HCT116 (cell line): ENCODE results near the gene CDKN2A. TPM values are rescaled to one million over a fixed set of nuclear protein-coding genes. Genes with fewer than 3 reads are reported as not detected.

Source experiments
- ATAC-seq: fragments of 200-7000 bp; cut with Tn5 transposase; 2 replicates; pipeline ENCODE4 v1.9.1; 2020; ENCODE audit warnings: mild to moderate bottlenecking, moderate library complexity
- BruUV-seq: library from RNA; stranded (reverse); fragments of 400-500 nt; replicated peaks from 2 replicates; lab custom pipeline; 2021; lab: Mats Ljungman, UMichigan
- CTCF ChIA-PET: fragments of 300-600 bp; sonication (Branson Sonifier 250); formaldehyde crosslinking; loops from one replicate; lab custom pipeline; 2021; ENCODE audit warnings: antibody characterized with exemption; lab: Charles Lee
- POLR2A ChIA-PET: fragments of 300-600, 350-600 bp; sonication (Branson Sonifier 250); formaldehyde crosslinking; loops from one replicate; lab custom pipeline; 2021; ENCODE audit warnings: antibody characterized with exemption; lab: Charles Lee
- RAD21 ChIA-PET, 2 experiments: fragments of 300-600 bp; sonication (Branson Sonifier 250); formaldehyde crosslinking; loops; one replicate each; lab custom pipeline; 2023; ENCODE audit warnings: low total read pairs in 2 of 2; ENCODE audit not compliant: uncharacterized antibody in 2 of 2, unreplicated experiment in 2 of 2, low non-redundant PET in 1 of 2; lab: Charles Lee
- DNase-seq: peaks from one replicate; pipeline ENCODE4 v3.0.0-alpha.2; 2010; ENCODE audit warnings: low read depth, low spot score
- H2AFZ ChIP-seq: fragments of 200-600 bp; shearing (Covaris generic), sonication (generic); 2 replicates; pipeline ENCODE4 v1.6.1; 2017; ENCODE audit warnings: low read depth, mixed run types, mixed read lengths, antibody characterized with exemption, low read length; ENCODE audit not compliant: poor library complexity, severe bottlenecking
- H3K27ac ChIP-seq: 2 replicates; pipeline ENCODE4 v1.5.1; 2012; ENCODE audit warnings: low read depth, low read length
- H3K27me3 ChIP-seq: fragments of 200-600 bp; sonication (generic); 2 replicates; pipeline ENCODE4 v1.6.1; 2016; ENCODE audit warnings: mixed run types, low read length, mixed read lengths; ENCODE audit not compliant: insufficient read depth
- H3K36me3 ChIP-seq, 2 experiments: fragments of 200-500 bp in 1 of 2; fragments of 200-600 bp in 1 of 2; sonication (Bioruptor generic) in 1 of 2; sonication (generic) in 1 of 2; 2 replicates each; pipeline versions ENCODE4 v1.5.1 to v1.6.1; 2014 to 2016; ENCODE audit warnings: low read length in 2 of 2, inconsistent platforms in 1 of 2, mixed read lengths in 1 of 2, mixed run types in 1 of 2; ENCODE audit not compliant: insufficient read depth in 2 of 2, control insufficient read depth in 1 of 2
- H3K4me1 ChIP-seq, 2 experiments: fragments of 200-600 bp in 1 of 2; sonication (generic) in 1 of 2; 2 replicates each; pipeline versions ENCODE4 v1.5.1 to v1.6.1; 2012 to 2017; ENCODE audit warnings: low read length in 2 of 2, inconsistent platforms in 1 of 2, mild to moderate bottlenecking in 1 of 2, mixed read lengths in 1 of 2, mixed run types in 1 of 2, moderate library complexity in 1 of 2; ENCODE audit not compliant: insufficient read depth in 2 of 2, control insufficient read depth in 1 of 2
- H3K4me2 ChIP-seq: fragments of 200-600 bp; sonication (generic); 2 replicates; pipeline ENCODE4 v1.6.1; 2017; ENCODE audit warnings: mixed run types, low read length, mixed read lengths
- H3K4me3 ChIP-seq, 2 experiments: fragments of 200-600 bp in 1 of 2; sonication (generic) in 1 of 2; replicated peaks in 1 of 2; 2 replicates each; pipeline ENCODE4 v1.5.1; 2011 to 2016; ENCODE audit warnings: low read length in 2 of 2, control low read depth in 1 of 2, low read depth in 1 of 2, mild to moderate bottlenecking in 1 of 2, mixed read lengths in 1 of 2, mixed run types in 1 of 2
- H3K79me2 ChIP-seq: fragments of 200-600 bp; sonication (generic); 2 replicates; pipeline ENCODE4 v1.6.1; 2017; ENCODE audit warnings: mild to moderate bottlenecking, mixed run types, low read length, moderate library complexity, mixed read lengths; ENCODE audit not compliant: insufficient read depth
- H3K9ac ChIP-seq: fragments of 200-600 bp; sonication (generic); 2 replicates; pipeline ENCODE4 v1.6.1; 2016; ENCODE audit warnings: low read length, mixed read lengths
- H3K9me2 ChIP-seq: fragments of 200-600 bp; sonication (generic), shearing (Covaris generic); 2 replicates; pipeline ENCODE4 v1.6.1; 2017; ENCODE audit warnings: mixed run types, mild to moderate bottlenecking, moderate library complexity; ENCODE audit not compliant: insufficient read depth
- H3K9me3 ChIP-seq, 2 experiments: fragments of 200-500 bp in 1 of 2; fragments of 200-600 bp in 1 of 2; sonication (Bioruptor generic) in 1 of 2; sonication (generic) in 1 of 2; 2 replicates each; pipeline ENCODE4 v1.6.1; 2014 to 2017; ENCODE audit warnings: low read length in 2 of 2, mixed read lengths in 2 of 2, inconsistent platforms in 1 of 2, low read depth in 1 of 2, mild to moderate bottlenecking in 1 of 2, mixed run types in 1 of 2, moderate library complexity in 1 of 2; ENCODE audit not compliant: control insufficient read depth in 1 of 2, insufficient read depth in 1 of 2
- H4K20me1 ChIP-seq: fragments of 200-600 bp; sonication (generic), shearing (Covaris generic); 2 replicates; pipeline ENCODE4 v1.6.1; 2017; ENCODE audit warnings: mixed run types, mild to moderate bottlenecking, moderate library complexity; ENCODE audit not compliant: insufficient read depth
- ELF1 ChIP-seq: IDR thresholded peaks from 2 replicates; pipeline ENCODE4 v1.6.1; 2012; ENCODE audit warnings: low read depth, borderline replicate concordance
- EZH2 ChIP-seq: fragments of 200-600 bp; sonication (generic); IDR thresholded peaks from 2 replicates; pipeline ENCODE4 v1.6.1; 2017; ENCODE audit warnings: antibody characterized with exemption, mixed run types
- MAX ChIP-seq: IDR thresholded peaks from 2 replicates; pipeline ENCODE4 v1.6.1; 2012
- POLR2A ChIP-seq: IDR thresholded peaks from 2 replicates; pipeline ENCODE4 v1.7.0; 2011; ENCODE audit warnings: borderline replicate concordance; ENCODE audit not compliant: insufficient read depth, insufficient read length; ENCODE audit errors: extremely low read depth
- POLR2AphosphoS5 ChIP-seq: IDR thresholded peaks from 2 replicates; pipeline ENCODE4 v1.6.1; 2011; ENCODE audit warnings: mild to moderate bottlenecking, low read depth, low read length, moderate library complexity
- RAD21 ChIP-seq: IDR thresholded peaks from 2 replicates; pipeline ENCODE4 v1.6.1; 2012; ENCODE audit warnings: low read depth, mild to moderate bottlenecking
- SIN3A ChIP-seq: IDR thresholded peaks from 2 replicates; pipeline ENCODE4 v1.6.1; 2012; ENCODE audit warnings: low read depth
- SP1 ChIP-seq: IDR thresholded peaks from 2 replicates; pipeline ENCODE4 v1.6.1; 2012; ENCODE audit warnings: low read depth
- YY1 ChIP-seq: IDR thresholded peaks from 2 replicates; pipeline ENCODE4 v1.6.1; 2011; ENCODE audit warnings: low read length, low read depth, moderate library complexity, mild to moderate bottlenecking; ENCODE audit not compliant: insufficient replicate concordance; ENCODE audit errors: extremely low read depth
- ZFX ChIP-seq: fragments of 450-650 bp; IDR thresholded peaks from 2 replicates; pipeline ENCODE4 v1.6.1; 2017
- ZNF274 ChIP-seq: fragments of 200-500 bp; sonication (Bioruptor generic); IDR thresholded peaks from 2 replicates; pipeline ENCODE4 v1.6.1; 2014; ENCODE audit warnings: mild to moderate bottlenecking, low read depth, low read length, inconsistent platforms
- intact Hi-C: fragments of 100-400 bp; cut with micrococcal nuclease; formaldehyde crosslinking; loops from 2 replicates; pipeline ENCODE4 v1.10.0; 2022
- total RNA-seq: library from RNA; stranded (reverse); gene quantifications from one replicate; pipeline ENCODE4 v1.2.1, GENCODE V29; 2021; ENCODE audit not compliant: unreplicated experiment
- TF ChIP-seq, protein P1 (sequence below): IDR thresholded peaks from 2 replicates; pipeline ENCODE4 v1.6.1; 2012; ENCODE audit warnings: low read depth
- TF ChIP-seq, protein P2 (sequence below): IDR thresholded peaks from 2 replicates; pipeline ENCODE4 v1.6.1; 2011; ENCODE audit warnings: mild to moderate bottlenecking, low read length, moderate library complexity; ENCODE audit not compliant: insufficient replicate concordance; ENCODE audit errors: extremely low read depth

CDKN2A gene
- total RNA-seq, 1 experiment from 2014 or later = 89.7 TPM

DNA sequence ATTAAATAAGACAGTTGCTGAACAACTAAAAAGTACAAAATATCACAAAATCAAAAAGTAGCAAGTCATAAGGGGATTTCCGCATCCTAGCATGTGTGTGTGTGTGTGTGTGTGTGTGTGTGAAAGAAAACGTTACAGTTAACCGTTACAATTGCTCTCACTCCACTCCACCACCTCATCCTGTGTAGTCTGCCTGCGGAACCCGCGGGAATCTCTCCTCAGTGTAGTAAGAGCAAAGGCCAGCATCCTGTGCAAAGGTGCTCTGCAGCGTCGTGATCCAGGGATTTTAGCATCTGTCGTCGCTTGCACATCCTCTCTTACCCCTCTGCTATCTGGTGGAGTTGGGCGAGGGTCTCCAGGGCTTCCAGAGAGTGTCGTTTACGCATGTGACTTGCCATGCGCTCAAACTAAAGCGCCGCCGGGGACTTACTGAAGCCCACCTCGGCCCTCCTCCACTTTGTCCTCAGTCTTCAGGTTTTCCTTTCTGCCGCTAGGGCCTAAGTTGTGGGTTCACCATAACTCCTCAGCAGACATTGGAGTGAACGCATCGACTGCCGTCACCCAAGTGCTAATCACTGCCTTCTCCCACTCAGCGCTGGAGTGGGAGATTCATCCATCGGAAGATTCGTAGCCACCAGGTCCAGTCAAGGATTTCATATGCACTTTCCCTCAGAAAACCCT is 11.0 kb upstream of the CDKN2A start:
- ATAC-seq = no peak
- Histone ChIP-seq H3K27ac (no peak overlapping the region), H3K4me3 (no peak overlapping the region), H3K36me3 (no peaks in the 10 kb centered on the region), H4K20me1 (no peaks in the 10 kb centered on the region), H2AFZ (no peak overlapping the region), H3K79me2 (peaks cover 7% of the 10 kb centered on the region; the same call in 1 of the 2 replicates), H3K9me2 (no peaks in the 10 kb centered on the region), H3K4me1 (peaks cover 5 to 6% of the 10 kb centered on the region in 2 experiments; a peak in 3 of 4 replicates), H3K4me2 (no peak overlapping the region), H3K9ac (no peak overlapping the region), H3K27me3 (no peaks in the 10 kb centered on the region), H3K9me3 (no peaks in the 10 kb centered on the region)
- POLR2A ChIA-PET = no interaction called here
- DNase-seq = no peak
- CTCF ChIA-PET = interaction anchor here (0.7 kb wide), 1 partner anchor 169 kb away, joined by 3 read pairs; no protein-coding TSS in a partner anchor
- no TSS peak for BruUV-seq
- intact Hi-C loops = loop anchor here (5.0 kb wide), 4 partner anchors 37 to 232 kb away; no protein-coding TSS in a partner anchor
- TF ChIP-seq RAD21 (no peak), ZFX (no peak), MAX (no peak), POLR2A (no peak), POLR2AphosphoS5 (no peak), YY1 (no peak), EZH2 (no peak), ZNF274 (no peak), ELF1 (no peak), SP1 (no peak), SIN3A (no peak)
- TF ChIP-seq, protein P1, sequence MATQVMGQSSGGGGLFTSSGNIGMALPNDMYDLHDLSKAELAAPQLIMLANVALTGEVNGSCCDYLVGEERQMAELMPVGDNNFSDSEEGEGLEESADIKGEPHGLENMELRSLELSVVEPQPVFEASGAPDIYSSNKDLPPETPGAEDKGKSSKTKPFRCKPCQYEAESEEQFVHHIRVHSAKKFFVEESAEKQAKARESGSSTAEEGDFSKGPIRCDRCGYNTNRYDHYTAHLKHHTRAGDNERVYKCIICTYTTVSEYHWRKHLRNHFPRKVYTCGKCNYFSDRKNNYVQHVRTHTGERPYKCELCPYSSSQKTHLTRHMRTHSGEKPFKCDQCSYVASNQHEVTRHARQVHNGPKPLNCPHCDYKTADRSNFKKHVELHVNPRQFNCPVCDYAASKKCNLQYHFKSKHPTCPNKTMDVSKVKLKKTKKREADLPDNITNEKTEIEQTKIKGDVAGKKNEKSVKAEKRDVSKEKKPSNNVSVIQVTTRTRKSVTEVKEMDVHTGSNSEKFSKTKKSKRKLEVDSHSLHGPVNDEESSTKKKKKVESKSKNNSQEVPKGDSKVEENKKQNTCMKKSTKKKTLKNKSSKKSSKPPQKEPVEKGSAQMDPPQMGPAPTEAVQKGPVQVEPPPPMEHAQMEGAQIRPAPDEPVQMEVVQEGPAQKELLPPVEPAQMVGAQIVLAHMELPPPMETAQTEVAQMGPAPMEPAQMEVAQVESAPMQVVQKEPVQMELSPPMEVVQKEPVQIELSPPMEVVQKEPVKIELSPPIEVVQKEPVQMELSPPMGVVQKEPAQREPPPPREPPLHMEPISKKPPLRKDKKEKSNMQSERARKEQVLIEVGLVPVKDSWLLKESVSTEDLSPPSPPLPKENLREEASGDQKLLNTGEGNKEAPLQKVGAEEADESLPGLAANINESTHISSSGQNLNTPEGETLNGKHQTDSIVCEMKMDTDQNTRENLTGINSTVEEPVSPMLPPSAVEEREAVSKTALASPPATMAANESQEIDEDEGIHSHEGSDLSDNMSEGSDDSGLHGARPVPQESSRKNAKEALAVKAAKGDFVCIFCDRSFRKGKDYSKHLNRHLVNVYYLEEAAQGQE = no peak
- TF ChIP-seq, protein P2, sequence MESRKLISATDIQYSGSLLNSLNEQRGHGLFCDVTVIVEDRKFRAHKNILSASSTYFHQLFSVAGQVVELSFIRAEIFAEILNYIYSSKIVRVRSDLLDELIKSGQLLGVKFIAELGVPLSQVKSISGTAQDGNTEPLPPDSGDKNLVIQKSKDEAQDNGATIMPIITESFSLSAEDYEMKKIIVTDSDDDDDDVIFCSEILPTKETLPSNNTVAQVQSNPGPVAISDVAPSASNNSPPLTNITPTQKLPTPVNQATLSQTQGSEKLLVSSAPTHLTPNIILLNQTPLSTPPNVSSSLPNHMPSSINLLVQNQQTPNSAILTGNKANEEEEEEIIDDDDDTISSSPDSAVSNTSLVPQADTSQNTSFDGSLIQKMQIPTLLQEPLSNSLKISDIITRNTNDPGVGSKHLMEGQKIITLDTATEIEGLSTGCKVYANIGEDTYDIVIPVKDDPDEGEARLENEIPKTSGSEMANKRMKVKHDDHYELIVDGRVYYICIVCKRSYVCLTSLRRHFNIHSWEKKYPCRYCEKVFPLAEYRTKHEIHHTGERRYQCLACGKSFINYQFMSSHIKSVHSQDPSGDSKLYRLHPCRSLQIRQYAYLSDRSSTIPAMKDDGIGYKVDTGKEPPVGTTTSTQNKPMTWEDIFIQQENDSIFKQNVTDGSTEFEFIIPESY = no peak
- RAD21 ChIA-PET = no interaction called here
